ENCODE measurements around the gene RAB5A.
"Not testable (repeated sequence)": the region's sequence is repeated elsewhere in the genome, so short reads cannot be mapped to it uniquely, and the experiment has no call there.

RAB5A gene

GRCh38 chr3:20001932-20002331, 55.0 kb downstream of the RAB5A start:
- no peaks in the 10 kb centered on the region for H3K9me3 ChIP-seq (ENCODE audit: control insufficient read depth, low read depth, low read length)
- H3K27me3 ChIP-seq (ENCODE audit: control insufficient read depth, insufficient read depth, low read length), result no peaks in the 10 kb centered on the region
- no peak overlapping the region for H3K9ac ChIP-seq (ENCODE audit: low read length)
- H3K27ac ChIP-seq (ENCODE audit: low read length), result no peak overlapping the region
- no peaks in the 10 kb centered on the region for H3K4me1 ChIP-seq (ENCODE audit: control insufficient read depth, low read depth, low read length)
- no peak overlapping the region for H3K4me3 ChIP-seq (ENCODE audit: low read length)
- H3K36me3 ChIP-seq (ENCODE audit: control insufficient read depth, low read depth, low read length), result no peaks in the 10 kb centered on the region

DNA sequence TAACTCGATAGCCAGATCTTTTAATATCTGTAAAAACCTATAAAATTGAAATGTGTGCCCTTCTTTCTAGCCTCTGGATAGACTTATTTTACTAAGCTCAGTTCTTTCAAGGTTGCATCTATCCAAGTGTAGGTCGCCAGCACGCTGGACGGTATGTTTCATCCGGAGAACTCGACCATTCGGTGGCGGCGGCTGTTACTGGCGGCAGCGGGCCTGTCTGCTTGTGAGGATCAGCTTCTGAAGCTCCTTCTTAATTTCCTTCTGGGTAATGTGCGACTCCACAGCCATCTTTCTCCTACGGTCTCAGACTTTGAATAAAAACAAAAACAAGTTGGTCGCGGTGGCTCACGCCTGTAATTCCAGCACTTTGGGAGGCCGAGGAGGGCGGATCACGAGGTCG, 61.1 kb downstream of the RAB5A start:
- H3K4me3 ChIP-seq (ENCODE audit: low read length), result no peak overlapping the region
- no peak overlapping the region for H3K27ac ChIP-seq (ENCODE audit: low read length)
- H3K9ac ChIP-seq (ENCODE audit: low read length), result no peak overlapping the region
- no peaks in the 10 kb centered on the region for H3K36me3 ChIP-seq (ENCODE audit: control insufficient read depth, low read depth, low read length)
- H3K9me3 ChIP-seq (ENCODE audit: control insufficient read depth, low read depth, low read length), result no peaks in the 10 kb centered on the region
- no peaks in the 10 kb centered on the region for H3K4me1 ChIP-seq (ENCODE audit: control insufficient read depth, low read depth, low read length)
- no peaks in the 10 kb centered on the region for H3K27me3 ChIP-seq (ENCODE audit: control insufficient read depth, insufficient read depth, low read length)

DNA sequence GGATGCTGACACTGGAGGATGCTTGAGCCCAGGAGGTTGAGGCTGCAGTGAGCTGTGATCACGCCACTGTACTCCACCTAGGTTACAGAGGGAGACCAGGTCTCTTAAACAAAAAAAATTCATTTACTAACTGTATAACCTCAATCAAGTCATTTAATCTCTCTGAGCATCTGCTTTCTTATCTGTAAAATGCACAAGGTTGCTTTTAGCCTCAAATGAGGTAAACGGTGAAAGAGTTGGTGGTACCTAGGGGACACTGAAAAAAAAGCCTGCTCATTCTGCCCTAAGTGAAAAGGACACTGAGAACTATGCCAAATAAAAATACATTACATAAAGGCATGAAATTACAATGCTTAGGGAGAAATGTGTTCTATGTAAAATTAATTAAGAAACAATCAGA, 61.7 kb downstream of the RAB5A start:
- H3K27me3 ChIP-seq (ENCODE audit: control insufficient read depth, insufficient read depth, low read length), result no peaks in the 10 kb centered on the region
- H3K4me3 ChIP-seq (ENCODE audit: low read length), result no peak overlapping the region
- no peaks in the 10 kb centered on the region for H3K4me1 ChIP-seq (ENCODE audit: control insufficient read depth, low read depth, low read length)
- H3K9ac ChIP-seq (ENCODE audit: low read length), result no peak overlapping the region
- no peaks in the 10 kb centered on the region for H3K9me3 ChIP-seq (ENCODE audit: control insufficient read depth, low read depth, low read length)
- H3K36me3 ChIP-seq (ENCODE audit: control insufficient read depth, low read depth, low read length), result no peaks in the 10 kb centered on the region
- no peak overlapping the region for H3K27ac ChIP-seq (ENCODE audit: low read length)

DNA sequence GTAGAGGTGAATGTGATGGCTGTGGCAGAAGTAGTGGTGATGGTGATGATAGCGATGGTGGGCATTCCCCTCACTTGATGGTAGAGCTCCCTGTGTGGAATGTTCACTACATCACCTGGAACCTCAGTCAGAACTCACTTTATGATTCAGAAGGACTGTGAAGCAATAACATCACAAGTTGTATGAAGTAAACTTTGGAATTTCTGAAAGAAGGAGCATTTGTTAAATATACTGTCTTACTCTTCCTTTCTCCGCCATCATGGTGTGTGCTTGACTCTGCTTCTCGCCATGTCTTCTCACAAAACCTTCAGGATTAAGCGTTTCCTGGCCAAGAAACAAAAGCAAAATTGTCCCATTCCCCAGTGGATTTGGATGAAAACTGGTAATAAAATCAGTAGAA, 65.3 kb downstream of the RAB5A start, which contains the start of gene PP2D1:
PP2D1 (minus strand) TSS at position 101 of the 400 bp plus-strand sequence. CDS start 192 bp downstream, outside the sequence.
- Histone ChIP-seq H3K36me3 (ENCODE audit: control insufficient read depth, low read depth, low read length) (no peaks in the 10 kb centered on the region), H3K27ac (ENCODE audit: low read length) (no peak within 1 kb of the TSS), H3K4me3 (ENCODE audit: low read length) (no peak within 1 kb of the TSS), H3K9ac (ENCODE audit: low read length) (no peak within 1 kb of the TSS), H3K4me1 (ENCODE audit: control insufficient read depth, low read depth, low read length) (no peaks in the 10 kb centered on the region), H3K9me3 (ENCODE audit: control insufficient read depth, low read depth, low read length) (no peaks in the 10 kb centered on the region), H3K27me3 (ENCODE audit: control insufficient read depth, insufficient read depth, low read length) (no peaks in the 10 kb centered on the region)

- Histone ChIP-seq H3K9ac (ENCODE audit: low read length) (no peak overlapping the region), H3K36me3 (ENCODE audit: control insufficient read depth, low read depth, low read length) (no peaks in the 10 kb centered on the region), H3K27ac (ENCODE audit: low read length) (no peak overlapping the region), H3K27me3 (ENCODE audit: control insufficient read depth, insufficient read depth, low read length) (no peaks in the 10 kb centered on the region), H3K4me1 (ENCODE audit: control insufficient read depth, low read depth, low read length) (no peaks in the 10 kb centered on the region), H3K9me3 (ENCODE audit: control insufficient read depth, low read depth, low read length) (no peaks in the 10 kb centered on the region), H3K4me3 (ENCODE audit: low read length) (no peak overlapping the region)
Measured at GRCh38 chr3:20013396-20013795, 66.5 kb downstream of the RAB5A start.

DNA sequence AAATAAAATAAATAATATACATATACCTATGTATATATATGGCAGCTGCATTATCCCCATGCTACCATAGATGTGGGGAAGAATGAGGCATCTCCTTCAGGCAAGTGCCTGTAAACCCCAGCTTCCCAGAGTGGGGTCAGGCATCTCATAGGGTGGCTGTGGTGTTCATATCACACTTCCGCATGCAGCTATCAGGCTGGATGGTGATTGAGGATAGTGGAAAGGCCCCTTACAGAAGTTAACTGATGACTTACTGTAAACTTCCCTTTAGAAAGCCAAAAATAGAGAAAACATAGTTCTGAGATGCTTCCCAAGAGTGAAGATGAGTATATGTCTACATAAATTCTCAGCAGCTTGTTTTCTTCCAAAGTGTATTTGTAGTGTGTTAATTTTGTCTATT, 68.6 kb downstream of the RAB5A start:
- no peaks in the 10 kb centered on the region for H3K4me1 ChIP-seq (ENCODE audit: control insufficient read depth, low read depth, low read length)
- H3K9me3 ChIP-seq (ENCODE audit: control insufficient read depth, low read depth, low read length), result no peaks in the 10 kb centered on the region
- no peak overlapping the region for H3K4me3 ChIP-seq (ENCODE audit: low read length)
- H3K36me3 ChIP-seq (ENCODE audit: control insufficient read depth, low read depth, low read length), result no peaks in the 10 kb centered on the region
- no peak overlapping the region for H3K9ac ChIP-seq (ENCODE audit: low read length)
- H3K27ac ChIP-seq (ENCODE audit: low read length), result no peak overlapping the region
- H3K27me3 ChIP-seq (ENCODE audit: control insufficient read depth, insufficient read depth, low read length), result no peaks in the 10 kb centered on the region

DNA sequence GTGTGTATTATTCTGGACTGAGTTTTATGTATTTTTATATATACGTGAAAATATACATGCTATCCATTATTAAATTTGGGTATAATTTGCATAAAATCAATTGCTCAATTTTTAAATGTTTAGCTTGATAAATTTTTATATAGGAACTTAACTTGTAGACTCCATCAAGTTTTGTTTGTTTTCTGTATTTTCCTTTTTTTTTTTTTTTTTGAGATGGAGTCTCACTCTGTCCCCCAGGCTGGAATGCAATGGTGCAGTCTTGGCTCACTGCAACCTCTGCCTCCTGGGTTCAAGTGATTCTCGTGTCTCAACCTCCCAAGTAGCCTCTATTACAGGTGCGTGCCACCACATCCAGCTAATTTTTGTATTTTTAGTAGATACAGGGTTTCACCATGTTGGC, 69.2 kb downstream of the RAB5A start:
- not testable (repeated sequence) for H3K27me3 ChIP-seq (ENCODE audit: control insufficient read depth, insufficient read depth, low read length); H3K9me3 ChIP-seq (ENCODE audit: control insufficient read depth, low read depth, low read length); H3K36me3 ChIP-seq (ENCODE audit: control insufficient read depth, low read depth, low read length); H3K9ac ChIP-seq (ENCODE audit: low read length); H3K27ac ChIP-seq (ENCODE audit: low read length); H3K4me3 ChIP-seq (ENCODE audit: low read length); H3K4me1 ChIP-seq (ENCODE audit: control insufficient read depth, low read depth, low read length)

- Histone ChIP-seq H3K27me3 (ENCODE audit: control insufficient read depth, insufficient read depth, low read length) (no peaks in the 10 kb centered on the region), H3K36me3 (ENCODE audit: control insufficient read depth, low read depth, low read length) (no peaks in the 10 kb centered on the region), H3K4me3 (ENCODE audit: low read length) (no peak overlapping the region), H3K9ac (ENCODE audit: low read length) (no peak overlapping the region), H3K9me3 (ENCODE audit: control insufficient read depth, low read depth, low read length) (no peaks in the 10 kb centered on the region), H3K27ac (ENCODE audit: low read length) (no peak overlapping the region), H3K4me1 (ENCODE audit: control insufficient read depth, low read depth, low read length) (no peaks in the 10 kb centered on the region)
Measured at GRCh38 chr3:20022954-20023622, 76.2 kb downstream of the RAB5A start.

DNA sequence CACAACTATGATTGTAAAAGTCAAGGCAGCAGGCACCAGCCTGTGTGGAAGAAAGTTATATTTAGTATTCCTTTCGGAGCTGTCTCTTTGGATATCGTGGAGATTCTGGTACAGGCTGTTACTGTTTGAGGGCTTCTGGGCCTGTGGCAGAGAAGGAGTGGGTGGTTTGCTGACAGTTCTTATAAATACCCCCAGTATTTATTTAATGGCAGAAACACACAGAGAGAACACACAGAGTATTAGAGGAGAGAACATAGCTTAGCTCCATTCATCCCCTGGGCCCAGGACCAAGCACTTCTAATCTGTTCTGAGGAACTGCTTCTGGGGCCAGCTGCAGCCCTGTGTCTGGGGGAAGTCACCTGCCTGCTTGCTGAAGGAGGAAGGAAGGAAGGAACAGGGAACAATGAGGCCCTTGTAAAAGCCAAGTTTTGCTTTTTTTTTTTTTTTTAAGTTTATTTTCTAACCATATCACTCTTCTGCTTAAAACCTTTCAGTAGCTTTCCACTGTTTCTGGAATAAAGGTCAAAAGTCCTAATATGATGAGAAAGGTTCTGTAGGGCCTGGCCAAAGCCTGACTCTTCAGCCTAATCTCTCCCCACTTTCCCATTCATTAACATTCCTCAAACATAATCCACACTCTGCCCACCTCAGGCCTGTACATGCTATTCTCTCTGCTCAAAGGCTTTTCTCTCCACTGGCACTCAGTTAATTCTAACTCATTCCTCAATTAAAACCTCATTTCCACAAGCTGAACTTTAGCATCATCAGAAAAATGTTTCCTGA, 76.9 kb downstream of the RAB5A start:
- no peak overlapping the region for H3K4me3 ChIP-seq (ENCODE audit: low read length)
- H3K27me3 ChIP-seq (ENCODE audit: control insufficient read depth, insufficient read depth, low read length), result no peaks in the 10 kb centered on the region
- H3K9ac ChIP-seq (ENCODE audit: low read length), result no peak overlapping the region
- H3K27ac ChIP-seq (ENCODE audit: low read length), result no peak overlapping the region
- H3K36me3 ChIP-seq (ENCODE audit: control insufficient read depth, low read depth, low read length), result no peaks in the 10 kb centered on the region
- H3K9me3 ChIP-seq (ENCODE audit: control insufficient read depth, low read depth, low read length), result no peaks in the 10 kb centered on the region
- H3K4me1 ChIP-seq (ENCODE audit: control insufficient read depth, low read depth, low read length), result no peaks in the 10 kb centered on the region

DNA sequence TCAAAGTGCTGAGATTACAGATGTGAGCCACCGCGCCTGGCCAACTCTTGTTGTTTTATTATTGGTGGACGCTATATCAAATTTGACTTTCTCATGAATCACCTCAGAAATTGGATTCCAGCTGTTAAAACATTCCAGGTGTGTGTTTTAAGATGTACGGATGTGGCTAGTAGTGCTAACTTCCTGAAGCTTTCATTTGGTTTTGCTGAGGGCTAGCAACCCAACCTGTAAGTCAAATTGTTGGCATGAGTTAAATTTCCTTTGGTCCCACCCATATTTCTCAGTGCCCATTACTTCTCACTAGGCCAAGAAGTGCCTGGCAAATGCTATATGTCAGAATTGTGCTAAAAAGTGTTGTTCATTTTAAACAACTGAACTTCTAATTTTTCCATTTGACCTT, 80.2 kb downstream of the RAB5A start:
- no peaks in the 10 kb centered on the region for H3K27me3 ChIP-seq (ENCODE audit: control insufficient read depth, insufficient read depth, low read length)
- H3K9ac ChIP-seq (ENCODE audit: low read length), result no peak overlapping the region
- H3K36me3 ChIP-seq (ENCODE audit: control insufficient read depth, low read depth, low read length), result no peaks in the 10 kb centered on the region
- no peaks in the 10 kb centered on the region for H3K4me1 ChIP-seq (ENCODE audit: control insufficient read depth, low read depth, low read length)
- no peak overlapping the region for H3K4me3 ChIP-seq (ENCODE audit: low read length)
- H3K9me3 ChIP-seq (ENCODE audit: control insufficient read depth, low read depth, low read length), result no peaks in the 10 kb centered on the region
- H3K27ac ChIP-seq (ENCODE audit: low read length), result no peak overlapping the region

DNA sequence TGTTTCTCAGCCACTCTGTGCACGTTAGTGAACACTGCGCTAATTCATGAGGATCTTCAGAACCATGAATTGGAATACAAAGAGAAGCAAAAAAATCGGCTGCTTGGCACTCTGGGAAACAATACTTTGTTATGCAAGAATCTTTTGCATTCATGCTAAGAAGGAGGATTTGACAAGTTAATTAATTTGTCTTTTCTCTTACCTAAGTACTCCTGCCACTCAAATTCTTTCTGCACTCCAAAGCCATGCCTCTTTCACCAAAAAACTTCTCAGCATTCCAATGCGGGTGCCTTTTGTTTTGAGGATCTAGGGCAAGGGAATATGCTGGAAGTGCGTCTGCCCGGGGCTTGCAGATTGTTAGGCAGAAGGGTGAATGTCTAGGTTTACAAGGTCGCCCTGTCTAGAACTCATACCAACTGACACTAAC, 82.0 kb downstream of the RAB5A start:
- no peaks in the 10 kb centered on the region for H3K36me3 ChIP-seq (ENCODE audit: control insufficient read depth, low read depth, low read length)
- no peak overlapping the region for H3K9ac ChIP-seq (ENCODE audit: low read length)
- H3K27me3 ChIP-seq (ENCODE audit: control insufficient read depth, insufficient read depth, low read length), result no peaks in the 10 kb centered on the region
- H3K9me3 ChIP-seq (ENCODE audit: control insufficient read depth, low read depth, low read length), result no peaks in the 10 kb centered on the region
- no peak overlapping the region for H3K27ac ChIP-seq (ENCODE audit: low read length)
- H3K4me3 ChIP-seq (ENCODE audit: low read length), result no peak overlapping the region
- H3K4me1 ChIP-seq (ENCODE audit: control insufficient read depth, low read depth, low read length), result no peaks in the 10 kb centered on the region

GRCh38 chr3:20031939-20032338, 85.0 kb downstream of the RAB5A start:
- not testable (repeated sequence) for H3K27ac ChIP-seq (ENCODE audit: low read length); H3K36me3 ChIP-seq (ENCODE audit: control insufficient read depth, low read depth, low read length); H3K4me1 ChIP-seq (ENCODE audit: control insufficient read depth, low read depth, low read length); H3K27me3 ChIP-seq (ENCODE audit: control insufficient read depth, insufficient read depth, low read length); H3K9ac ChIP-seq (ENCODE audit: low read length); H3K9me3 ChIP-seq (ENCODE audit: control insufficient read depth, low read depth, low read length); H3K4me3 ChIP-seq (ENCODE audit: low read length)
